IMR-90 (cell line): Measurements from ENCODE around the gene SNRPA1. TPM values are rescaled to one million over a fixed set of nuclear protein-coding genes. Genes with fewer than 3 reads are reported as not detected.

Experiments
- ATAC-seq: fragments of 200-7000 bp; cut with Tn5 transposase; 2 replicates; pipeline ENCODE4 v1.9.1; 2020; ENCODE audit warnings: low read depth, mild to moderate bottlenecking, moderate library complexity
- BruUV-seq: library from RNA; stranded (reverse); fragments of 400-500 nt; replicated peaks from 2 replicates; lab custom pipeline; 2021; lab: Mats Ljungman, UMichigan
- CTCF ChIA-PET: fragments of 300-600 bp; formaldehyde crosslinking; extraction: SDS; loops from one replicate; lab custom pipeline; 2021; ENCODE audit warnings: antibody characterized with exemption; lab: Yijun Ruan, JAX
- POLR2A ChIA-PET: fragments of 300-600 bp; sonication (Branson Sonifier 250); formaldehyde crosslinking; loops from one replicate; lab custom pipeline; 2022; ENCODE audit warnings: antibody characterized with exemption; ENCODE audit not compliant: unreplicated experiment; lab: Charles Lee
- DNase-seq: peaks from one replicate; pipeline ENCODE4 v3.0.0; 2013
- H2AFZ ChIP-seq: replicated peaks from 2 replicates; pipeline ENCODE3; 2013; ENCODE audit warnings: low read length, mild to moderate bottlenecking; ENCODE audit not compliant: poor library complexity
- H2AK5ac ChIP-seq: 2 replicates; pipeline ENCODE4 v1.6.1; 2013; ENCODE audit warnings: low read depth, low read length, inconsistent platforms
- H2AK9ac ChIP-seq: replicated peaks from 2 replicates; pipeline ENCODE3; 2013; ENCODE audit warnings: mild to moderate bottlenecking, low read depth, low read length, moderate library complexity; ENCODE audit not compliant: poor library complexity
- H2BK120ac ChIP-seq: 2 replicates; pipeline ENCODE4 v1.6.1; 2013; ENCODE audit warnings: low read depth, low read length, inconsistent platforms
- H2BK15ac ChIP-seq: 3 replicates; pipeline ENCODE4 v1.6.1; 2013; ENCODE audit warnings: low read depth, low read length, inconsistent platforms
- H2BK20ac ChIP-seq: 2 replicates; pipeline ENCODE4 v1.6.1; 2013; ENCODE audit warnings: low read depth, mild to moderate bottlenecking, inconsistent platforms, low read length, moderate library complexity
- H2BK5ac ChIP-seq: 2 replicates; pipeline ENCODE4 v1.6.1; 2013; ENCODE audit warnings: mild to moderate bottlenecking, low read depth, low read length, inconsistent platforms; ENCODE audit not compliant: poor library complexity, severe bottlenecking
- H3K14ac ChIP-seq: replicated peaks from 2 replicates; pipeline ENCODE4 v1.6.1; 2013; ENCODE audit warnings: low read depth, low read length, inconsistent platforms
- H3K18ac ChIP-seq: 2 replicates; pipeline ENCODE4 v1.6.1; 2013; ENCODE audit warnings: low read depth, low read length, control low read depth
- H3K23ac ChIP-seq: 2 replicates; pipeline ENCODE4 v1.6.1; 2013; ENCODE audit warnings: low read depth, low read length, inconsistent platforms
- H3K27ac ChIP-seq: 2 replicates; pipeline ENCODE4 v1.5.1; 2013; ENCODE audit warnings: mild to moderate bottlenecking, control low read depth, low read length; ENCODE audit not compliant: insufficient read depth
- H3K27me3 ChIP-seq: 2 replicates; pipeline ENCODE4 v1.6.1; 2013; ENCODE audit warnings: low read length; ENCODE audit not compliant: control insufficient read depth, insufficient read depth
- H3K36me3 ChIP-seq: 2 replicates; pipeline ENCODE4 v1.6.1; 2013; ENCODE audit warnings: low read length, mixed read lengths; ENCODE audit not compliant: control insufficient read depth, insufficient read depth
- H3K4ac ChIP-seq: 2 replicates; pipeline ENCODE4 v1.6.1; 2013; ENCODE audit warnings: low read depth, low read length, inconsistent platforms
- H3K4me1 ChIP-seq: 2 replicates; pipeline ENCODE4 v1.6.1; 2013; ENCODE audit warnings: low read length, mixed read lengths; ENCODE audit not compliant: control insufficient read depth, insufficient read depth
- H3K4me2 ChIP-seq: 2 replicates; pipeline ENCODE4 v1.6.1; 2013; ENCODE audit warnings: low read depth, mild to moderate bottlenecking, control low read depth, low read length, moderate library complexity
- H3K4me3 ChIP-seq: 2 replicates; pipeline ENCODE4 v1.5.1; 2013; ENCODE audit warnings: low read depth, mild to moderate bottlenecking, control low read depth, low read length, moderate library complexity; ENCODE audit not compliant: insufficient read depth
- H3K56ac ChIP-seq: 2 replicates; pipeline ENCODE4 v1.6.1; 2013; ENCODE audit warnings: low read length, inconsistent platforms; ENCODE audit not compliant: insufficient read depth; ENCODE audit errors: extremely low read depth
- H3K79me1 ChIP-seq, 2 experiments: 2 replicates each; pipeline ENCODE4 v1.6.1; 2013; ENCODE audit warnings: low read length in 2 of 2, inconsistent platforms in 1 of 2, low read depth in 1 of 2
- H3K9ac ChIP-seq: 2 replicates; pipeline ENCODE4 v1.6.1; 2013; ENCODE audit warnings: low read depth, low read length, control low read depth
- H3K9me1 ChIP-seq: 2 replicates; pipeline ENCODE4 v1.6.1; 2013; ENCODE audit warnings: low read length, inconsistent platforms; ENCODE audit not compliant: insufficient read depth
- H3K9me3 ChIP-seq: 2 replicates; pipeline ENCODE4 v1.6.1; 2013; ENCODE audit warnings: low read length; ENCODE audit not compliant: control insufficient read depth, insufficient read depth
- H4K20me1 ChIP-seq: 2 replicates; pipeline ENCODE4 v1.6.1; 2013; ENCODE audit warnings: low read length, inconsistent platforms; ENCODE audit not compliant: insufficient read depth
- H4K5ac ChIP-seq: 2 replicates; pipeline ENCODE4 v1.6.1; 2013; ENCODE audit warnings: mild to moderate bottlenecking, low read depth, low read length, control low read depth
- H4K8ac ChIP-seq, 2 experiments: 2 replicates each; pipeline ENCODE4 v1.6.1; 2013; ENCODE audit warnings: low read depth in 2 of 2, low read length in 2 of 2, control low read depth in 1 of 2, inconsistent platforms in 1 of 2
- H4K91ac ChIP-seq: 2 replicates; pipeline ENCODE4 v1.6.1; 2013; ENCODE audit warnings: low read depth, low read length, inconsistent platforms; ENCODE audit not compliant: insufficient read depth
- CTCF ChIP-seq: conservative IDR thresholded peaks from 2 replicates; pipeline ENCODE4 v1.5.1; 2012; ENCODE audit warnings: mild to moderate bottlenecking, low read depth, low read length, improper control_type of control experiment
- ELK1 ChIP-seq: fragments of 150-350 bp; IDR thresholded peaks from 2 replicates; pipeline ENCODE4 v1.6.1; 2016; ENCODE audit warnings: low read depth, mild to moderate bottlenecking, low read length, moderate library complexity, borderline replicate concordance
- USF2 ChIP-seq: fragments of 150-350 bp; IDR thresholded peaks from 2 replicates; pipeline ENCODE4 v1.6.1; 2017; ENCODE audit warnings: mild to moderate bottlenecking, antibody characterized with exemption, low read length, low read depth
- WGBS, 2 experiments: methylation state at CpG; one replicate each; pipeline versions ENCODE4 v1.1.5 to v1.1.7; 2013; ENCODE audit warnings: missing lambda C conversion rate in 2 of 2; ENCODE audit not compliant: insufficient read length in 1 of 2; ENCODE audit errors: extremely low coverage in 2 of 2; 5-methylcytosine and 5-hydroxymethylcytosine counted together
- dilution Hi-C: fragments of 300-500 bp; cut with HindIII; formaldehyde crosslinking; loops from one replicate; pipeline ENCODE4 v1.14.3; 2018; ENCODE audit warnings: low sequenced_read_pairs; ENCODE audit not compliant: unreplicated experiment
- in situ Hi-C: fragments of 300-500 bp; cut with MboI; formaldehyde crosslinking; loops from 3 replicates; pipeline ENCODE4 v1.14.3; 2019; ENCODE audit warnings: low sequenced_read_pairs, inconsistent platforms, mixed read lengths
- intact Hi-C: fragments of 100-400 bp; cut with micrococcal nuclease; formaldehyde crosslinking; loops from 2 replicates; pipeline ENCODE4 v1.10.0; 2022
- polyA plus RNA-seq, 3 experiments: library from polyadenylated mRNA; depleted of rRNA; stranded (reverse); fragments of >200 nt; gene quantifications; 2 replicates each; pipeline ENCODE4 v1.2.3, GENCODE V29; 2012; ENCODE audit warnings: low replicate concordance in 1 of 3
- total RNA-seq: library from RNA; depleted of rRNA; stranded (reverse); fragments of >200 nt; gene quantifications from 2 replicates; pipeline ENCODE4 v1.2.3, GENCODE V29; 2012

The SNRPA1 gene
- total and polyA plus RNA-seq, 2 of the 4 experiments (the other 2 are of a cell fraction) = 37.1 to 79.9 TPM

GRCh38 chr15:101242160-101242998 is 52.7 kb downstream of the SNRPA1 start:
- POLR2A ChIA-PET = no interaction called here
- H3K56ac ChIP-seq = no peak overlapping the region
- BruUV-seq = no TSS peak

More at GRCh38 chr15:101242160-101242998, 52.7 kb downstream of the SNRPA1 start:
- H3K18ac ChIP-seq = no peak overlapping the region
- H3K79me1 ChIP-seq = peaks cover 4 to 73% of the 10 kb centered on the region in 2 experiments; a peak in 2 of 4 replicates
- H2AFZ ChIP-seq = no peak overlapping the region
- no peak overlapping the region for H3K9ac ChIP-seq
- no peak overlapping the region for H2AK9ac ChIP-seq
- H2BK120ac ChIP-seq = 0 out of 2 replicates have a peak overlapping the region, but pooled peaks have one; percentile 32
- no peaks in the 10 kb centered on the region for H3K27me3 ChIP-seq
- H4K20me1 ChIP-seq = peaks cover 99% of the 10 kb centered on the region
- no peak overlapping the region; the same call in 1 of the 2 replicates for H2AK5ac ChIP-seq
- H3K14ac ChIP-seq = 0 out of 2 replicates have a peak overlapping the region, but pooled peaks have one; percentile 14
- H4K91ac ChIP-seq = no peak overlapping the region
- H2BK5ac ChIP-seq = no peak overlapping the region
- no peak overlapping the region for H4K8ac ChIP-seq
- H3K36me3 ChIP-seq = peaks cover 14% of the 10 kb centered on the region
- dilution Hi-C loops = no loop called here
- DNase-seq = peak; percentile 59
- peak overlapping the region; percentile 50; the same call in 1 of the 2 replicates for H3K23ac ChIP-seq
- ATAC-seq = 0 out of 2 replicates have a peak, but pooled peaks have one; percentile 7
- no peak overlapping the region for H3K4me3 ChIP-seq
- in situ Hi-C loops = no loop called here
- H3K4ac ChIP-seq = 0 out of 2 replicates have a peak overlapping the region, but pooled peaks have one; percentile 15
- H3K27ac ChIP-seq = peak overlapping the region; percentile 27; the same call in 1 of the 2 replicates
- H3K4me2 ChIP-seq = peak overlapping the region; percentile 25; the same call in 1 of the 2 replicates
- H2BK15ac ChIP-seq = no peak overlapping the region
- intact Hi-C loops = loop anchor here (5.0 kb wide), 1 partner anchor 35 kb away; no protein-coding TSS in a partner anchor
- no peak overlapping the region for H4K5ac ChIP-seq
- no peak for TF ChIP-seq ELK1
- TF ChIP-seq CTCF = no peak
- TF ChIP-seq USF2 = no peak
- H3K4me1 ChIP-seq = peaks cover 34% of the 10 kb centered on the region
- no peak overlapping the region for H2BK20ac ChIP-seq
- WGBS, 2 experiments = 100% methylated on average over 2 of the region's 12 CpGs; no CpG with 5 or more reads in 1 of the 2 experiments
- no peaks in the 10 kb centered on the region for H3K9me3 ChIP-seq
- peaks cover 41% of the 10 kb centered on the region for H3K9me1 ChIP-seq
- CTCF ChIA-PET = no interaction called here
